ENCODE results near the gene SLCO2A1.
A peak's percentile ranks its signal among the peaks of the same experiment; 100 is the strongest.

The SLCO2A1 gene

DNA sequence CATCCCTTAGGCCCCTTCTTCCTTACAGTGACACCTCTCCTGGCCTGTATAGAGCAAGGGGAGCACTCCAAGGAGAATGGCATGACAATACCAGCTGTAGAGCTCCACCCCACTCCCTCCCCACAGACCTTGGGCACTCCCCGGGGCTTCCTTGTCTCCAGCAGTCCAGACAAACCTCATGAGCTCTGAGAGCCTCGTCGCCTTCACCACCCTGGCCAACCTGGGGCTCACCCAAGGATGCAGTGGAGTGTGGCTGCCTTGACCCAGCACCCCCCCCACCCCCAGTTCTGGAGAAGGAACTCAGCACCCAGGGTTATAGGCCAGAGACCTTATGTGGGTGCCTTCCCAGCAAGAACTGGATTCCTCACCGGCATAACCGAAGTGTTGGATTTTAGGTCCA lies 7.4 kb upstream of the SLCO2A1 start:
- ChIA-PET POLR2A (ENCODE audit: low non-redundant PET) (no interaction called here), CTCF (no interaction called here)
- TF ChIP-seq, protein P1, sequence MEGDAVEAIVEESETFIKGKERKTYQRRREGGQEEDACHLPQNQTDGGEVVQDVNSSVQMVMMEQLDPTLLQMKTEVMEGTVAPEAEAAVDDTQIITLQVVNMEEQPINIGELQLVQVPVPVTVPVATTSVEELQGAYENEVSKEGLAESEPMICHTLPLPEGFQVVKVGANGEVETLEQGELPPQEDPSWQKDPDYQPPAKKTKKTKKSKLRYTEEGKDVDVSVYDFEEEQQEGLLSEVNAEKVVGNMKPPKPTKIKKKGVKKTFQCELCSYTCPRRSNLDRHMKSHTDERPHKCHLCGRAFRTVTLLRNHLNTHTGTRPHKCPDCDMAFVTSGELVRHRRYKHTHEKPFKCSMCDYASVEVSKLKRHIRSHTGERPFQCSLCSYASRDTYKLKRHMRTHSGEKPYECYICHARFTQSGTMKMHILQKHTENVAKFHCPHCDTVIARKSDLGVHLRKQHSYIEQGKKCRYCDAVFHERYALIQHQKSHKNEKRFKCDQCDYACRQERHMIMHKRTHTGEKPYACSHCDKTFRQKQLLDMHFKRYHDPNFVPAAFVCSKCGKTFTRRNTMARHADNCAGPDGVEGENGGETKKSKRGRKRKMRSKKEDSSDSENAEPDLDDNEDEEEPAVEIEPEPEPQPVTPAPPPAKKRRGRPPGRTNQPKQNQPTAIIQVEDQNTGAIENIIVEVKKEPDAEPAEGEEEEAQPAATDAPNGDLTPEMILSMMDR (conservative IDR thresholded peaks at IDR 0.05; ENCODE audit: low read depth), result no peak
- no peak for DNase-seq (ENCODE audit: low spot score)
- H3K27ac ChIP-seq, result no peak overlapping the region

DNA sequence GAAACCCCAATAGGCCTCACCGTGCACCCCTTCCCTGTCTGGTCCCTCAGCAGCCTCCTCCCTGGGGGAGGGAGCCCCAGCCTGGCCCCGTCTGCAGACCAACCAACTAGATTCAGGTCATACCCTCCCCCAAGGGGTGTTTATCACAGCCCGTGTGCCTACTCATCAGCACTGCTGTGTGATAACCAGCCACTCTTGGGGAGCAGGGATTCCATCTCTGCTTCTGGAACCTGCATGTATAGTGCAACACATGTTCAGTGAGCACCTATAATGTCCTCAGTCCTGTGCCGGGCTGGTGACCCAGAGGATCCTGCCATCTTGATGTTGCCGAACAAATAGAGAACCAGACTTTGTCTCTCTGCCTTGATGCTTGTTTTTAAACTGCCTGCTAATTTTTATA lies 6.6 kb upstream of the SLCO2A1 start:
- no peak overlapping the region for H3K27ac ChIP-seq
- CTCF ChIA-PET, result no interaction called here
- POLR2A ChIA-PET (ENCODE audit: low non-redundant PET), result no interaction called here
- no peak for DNase-seq (ENCODE audit: low spot score)
- TF ChIP-seq, protein P1 (conservative IDR thresholded peaks at IDR 0.05; ENCODE audit: low read depth), result no peak

DNA sequence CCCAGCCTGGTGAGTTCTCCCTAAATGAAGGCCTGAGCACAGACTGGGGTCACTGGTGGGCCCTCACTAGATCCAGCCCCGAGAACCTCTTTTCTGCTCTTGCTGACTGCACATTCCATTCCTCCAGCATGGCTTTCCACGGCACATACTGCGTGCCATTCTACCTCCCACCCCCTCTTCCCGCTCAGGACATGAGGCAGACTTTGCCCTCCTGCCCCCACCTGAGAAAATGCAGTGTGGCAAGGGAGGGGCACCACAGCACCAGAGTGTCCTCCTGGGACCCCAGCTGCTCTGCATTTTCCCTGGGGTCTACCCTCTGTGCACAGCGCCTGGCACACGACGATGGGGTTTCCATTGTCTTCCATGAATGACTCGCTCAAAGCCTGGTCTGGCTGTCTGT lies 6.1 kb upstream of the SLCO2A1 start:
- no peak overlapping the region for H3K27ac ChIP-seq
- DNase-seq (ENCODE audit: low spot score), result no peak
- POLR2A ChIA-PET (ENCODE audit: low non-redundant PET), result no interaction called here
- CTCF ChIA-PET, result no interaction called here
- TF ChIP-seq, protein P1 (conservative IDR thresholded peaks at IDR 0.05; ENCODE audit: low read depth), result no peak

DNA sequence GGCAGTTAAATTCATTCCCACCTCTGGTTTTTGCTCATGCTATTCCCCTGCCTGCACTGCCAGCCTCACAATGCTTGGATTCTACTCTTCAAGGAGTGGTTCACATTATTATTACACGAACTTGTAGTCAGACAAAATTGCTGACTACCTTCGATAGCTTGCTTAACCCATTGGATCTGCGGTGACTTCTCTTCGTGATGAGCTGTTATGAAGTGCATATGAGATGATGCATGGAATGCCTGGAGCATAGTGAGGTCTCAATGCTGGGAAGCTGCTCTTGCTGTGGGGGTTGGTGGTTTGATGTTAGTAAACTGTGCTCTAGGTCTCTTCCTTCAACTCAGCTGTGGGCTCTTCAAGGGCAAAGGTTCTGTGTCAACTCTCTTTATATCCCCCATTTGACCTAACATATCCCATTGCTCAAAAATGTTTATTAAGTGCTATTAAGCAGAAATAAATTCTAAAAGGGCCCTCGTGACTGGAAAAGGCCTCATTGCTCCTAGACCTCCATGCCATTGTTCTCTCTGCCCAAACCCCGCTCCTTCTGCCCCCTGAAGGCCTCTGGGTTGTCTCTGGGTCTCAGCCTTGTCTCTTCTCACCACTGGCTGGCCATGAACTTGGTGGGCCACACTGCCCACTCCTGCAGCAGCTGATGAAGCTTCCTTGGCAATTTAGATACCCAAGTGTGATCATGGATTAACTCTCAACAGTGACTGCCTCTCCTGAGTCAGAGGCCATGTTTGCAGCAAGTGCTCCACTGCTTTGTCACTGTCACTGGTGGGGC lies 4.5 kb upstream of the SLCO2A1 start:
- POLR2A ChIA-PET (ENCODE audit: low non-redundant PET), result no interaction called here
- CTCF ChIA-PET, result no interaction called here
- H3K27ac ChIP-seq, result no peak overlapping the region
- no peak for DNase-seq (ENCODE audit: low spot score)
- TF ChIP-seq, protein P1 (conservative IDR thresholded peaks at IDR 0.05; ENCODE audit: low read depth), result no peak

DNA sequence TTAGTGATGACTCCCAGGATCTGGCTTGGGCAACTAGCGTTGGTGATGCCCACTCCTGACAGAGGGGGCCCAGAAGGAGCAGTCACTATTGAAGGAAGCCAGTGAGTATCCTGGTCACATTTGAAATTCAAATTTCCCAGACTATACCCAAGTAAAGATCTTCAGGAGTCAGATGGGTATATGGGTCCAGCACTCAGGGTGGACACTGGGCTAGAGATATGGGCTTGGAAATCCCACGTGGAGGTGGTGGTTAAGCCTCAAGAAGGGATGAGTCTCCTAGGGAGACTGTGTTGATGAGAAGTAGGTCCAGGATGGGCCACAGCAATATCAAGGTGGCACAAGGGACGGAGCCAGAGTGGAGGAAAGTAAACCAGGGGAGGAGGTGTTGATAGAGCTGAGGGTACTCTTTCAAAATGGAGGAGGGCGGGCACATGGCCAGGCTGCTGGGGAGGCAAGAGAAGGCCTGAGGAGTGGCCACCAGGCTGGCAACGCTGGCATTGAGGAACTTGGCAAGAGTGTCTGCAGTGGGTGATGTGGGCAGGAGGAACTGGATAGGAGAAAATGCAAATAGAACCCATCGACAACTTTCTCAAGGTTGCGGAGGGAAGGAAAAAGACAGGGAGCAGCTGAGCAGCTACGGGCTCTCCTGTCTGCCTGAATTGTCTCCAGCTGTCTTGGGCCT lies 3.7 kb upstream of the SLCO2A1 start:
- POLR2A ChIA-PET (ENCODE audit: low non-redundant PET), result no interaction called here

DNA sequence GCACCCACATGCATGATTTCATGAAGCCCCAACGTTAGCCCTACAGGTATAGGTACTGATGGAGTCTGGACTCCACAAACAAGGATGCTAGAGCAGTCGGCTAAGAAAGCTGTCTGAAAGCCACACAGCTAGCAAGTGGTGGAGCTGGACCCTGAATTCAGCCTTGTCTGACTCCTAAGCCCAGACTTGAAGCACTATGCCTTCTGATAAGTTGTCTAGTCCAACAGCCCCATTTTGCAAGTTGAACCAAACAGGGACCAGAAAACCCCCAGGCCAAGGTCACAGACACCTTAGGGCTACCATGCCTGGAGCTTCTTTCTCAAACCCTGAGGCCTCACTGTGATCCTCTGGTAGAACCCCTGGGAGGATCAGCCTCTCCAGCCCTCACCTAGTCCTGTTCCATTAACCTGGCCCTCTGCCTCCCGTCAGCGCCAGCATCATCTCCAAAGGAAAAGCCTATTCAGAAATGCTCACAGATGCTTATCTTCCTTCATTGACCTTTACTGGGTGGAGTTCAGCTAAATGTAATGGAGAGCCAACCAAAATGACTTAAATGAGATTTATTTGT lies 1.7 kb upstream of the SLCO2A1 start:
- TF ChIP-seq, protein P1 (conservative IDR thresholded peaks at IDR 0.05; ENCODE audit: low read depth), result no peak
- CTCF ChIA-PET, result no interaction called here
- DNase-seq (ENCODE audit: low spot score), result no peak
- H3K27ac ChIP-seq, result peak overlapping the region; percentile 71; the same call in 1 of the 2 replicates
- POLR2A ChIA-PET (ENCODE audit: low non-redundant PET), result no interaction called here

More for the DNA sequence above, 3.7 kb upstream of the SLCO2A1 start:
- no peak for DNase-seq (ENCODE audit: low spot score)
- no peak overlapping the region for H3K27ac ChIP-seq
- TF ChIP-seq, protein P1 (conservative IDR thresholded peaks at IDR 0.05; ENCODE audit: low read depth), result no peak
- CTCF ChIA-PET, result no interaction called here

All from RWPE1 (cell line).